GM13976 (cell line): ENCODE results near the gene NOS1.

Experiments
- DNase-seq: peaks from one replicate; pipeline ENCODE4 v3.0.0; 2012; ENCODE audit warnings: low spot score
- in situ Hi-C: fragments of 300-500 bp; cut with MboI; formaldehyde crosslinking; loops from one replicate; pipeline ENCODE4 v1.12.0; 2022; ENCODE audit warnings: low sequenced_read_pairs, mixed read lengths, inconsistent platforms; ENCODE audit not compliant: unreplicated experiment
- TF ChIP-seq, protein P1 (sequence below): IDR thresholded peaks from 2 replicates; pipeline ENCODE4 v1.5.1; 2012; ENCODE audit warnings: borderline replicate concordance, mild to moderate bottlenecking; ENCODE audit not compliant: insufficient read depth; ENCODE audit errors: extremely low read depth, missing control alignments, control extremely low read depth

The NOS1 gene

DNA sequence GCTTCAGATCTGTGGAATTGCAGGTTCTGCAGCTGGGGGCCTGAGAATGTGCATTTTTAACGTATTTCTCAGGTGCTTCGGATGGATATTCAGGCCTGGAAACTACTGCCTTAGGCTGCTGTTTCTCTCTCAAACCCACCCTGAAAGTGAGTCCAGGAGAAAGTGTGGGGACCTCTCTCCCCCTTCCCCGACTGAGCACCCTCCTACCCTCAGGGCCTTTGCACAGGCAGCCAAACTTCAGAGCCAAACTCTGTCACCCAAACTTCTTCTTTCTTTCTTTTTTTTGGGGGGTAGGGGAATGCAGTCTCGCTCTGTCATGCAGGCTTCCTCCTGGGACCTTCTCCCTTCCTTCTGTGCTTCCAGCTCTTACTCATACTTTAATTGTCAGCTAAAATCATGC is 88.7 kb downstream of the NOS1 start:
- DNase-seq, result no peak
- TF ChIP-seq, protein P1, sequence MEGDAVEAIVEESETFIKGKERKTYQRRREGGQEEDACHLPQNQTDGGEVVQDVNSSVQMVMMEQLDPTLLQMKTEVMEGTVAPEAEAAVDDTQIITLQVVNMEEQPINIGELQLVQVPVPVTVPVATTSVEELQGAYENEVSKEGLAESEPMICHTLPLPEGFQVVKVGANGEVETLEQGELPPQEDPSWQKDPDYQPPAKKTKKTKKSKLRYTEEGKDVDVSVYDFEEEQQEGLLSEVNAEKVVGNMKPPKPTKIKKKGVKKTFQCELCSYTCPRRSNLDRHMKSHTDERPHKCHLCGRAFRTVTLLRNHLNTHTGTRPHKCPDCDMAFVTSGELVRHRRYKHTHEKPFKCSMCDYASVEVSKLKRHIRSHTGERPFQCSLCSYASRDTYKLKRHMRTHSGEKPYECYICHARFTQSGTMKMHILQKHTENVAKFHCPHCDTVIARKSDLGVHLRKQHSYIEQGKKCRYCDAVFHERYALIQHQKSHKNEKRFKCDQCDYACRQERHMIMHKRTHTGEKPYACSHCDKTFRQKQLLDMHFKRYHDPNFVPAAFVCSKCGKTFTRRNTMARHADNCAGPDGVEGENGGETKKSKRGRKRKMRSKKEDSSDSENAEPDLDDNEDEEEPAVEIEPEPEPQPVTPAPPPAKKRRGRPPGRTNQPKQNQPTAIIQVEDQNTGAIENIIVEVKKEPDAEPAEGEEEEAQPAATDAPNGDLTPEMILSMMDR, result no peak
- in situ Hi-C loops, result no loop called here

DNA sequence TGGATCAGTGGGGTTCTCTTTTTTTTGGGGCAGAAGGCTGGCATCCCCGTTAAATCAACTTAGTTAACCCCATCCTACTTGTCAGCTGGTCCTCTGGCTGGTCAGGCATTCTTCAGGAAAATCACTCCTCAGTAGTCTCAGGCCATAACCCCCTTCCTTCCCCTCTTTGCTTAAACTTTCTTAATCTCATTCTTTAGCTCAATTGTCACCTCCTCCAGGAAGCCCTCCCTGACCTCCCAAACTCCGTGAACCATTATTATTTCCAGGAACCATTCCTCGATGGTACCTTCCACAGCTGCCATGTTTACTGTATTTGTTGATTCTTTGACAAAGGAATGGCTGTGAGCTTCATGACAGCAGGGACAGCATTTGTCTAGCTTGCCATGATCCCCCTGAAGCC is 98.7 kb downstream of the NOS1 start:
- TF ChIP-seq, protein P1, result no peak
- no peak for DNase-seq
- in situ Hi-C loops, result no loop called here

DNA sequence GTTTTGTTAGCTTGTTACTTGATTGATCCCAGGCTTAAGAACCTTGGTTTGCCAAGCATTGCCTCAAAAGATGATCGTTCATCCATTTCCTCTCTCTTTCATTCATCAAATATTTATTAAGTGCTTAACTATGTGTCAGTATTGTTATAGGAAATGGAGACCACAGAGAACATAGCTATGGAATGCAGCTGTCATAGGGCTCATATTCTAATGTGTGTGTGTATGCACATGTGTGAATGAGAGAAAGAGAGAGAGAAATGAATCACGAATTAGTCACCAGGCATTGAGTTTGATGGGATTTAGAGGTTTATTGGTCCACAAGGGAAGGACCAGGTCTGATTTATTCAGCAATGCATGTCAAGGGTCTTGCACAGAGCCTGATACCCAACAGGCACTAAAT is 100.2 kb downstream of the NOS1 start:
- in situ Hi-C loops, result no loop called here
- no peak for DNase-seq

DNA sequence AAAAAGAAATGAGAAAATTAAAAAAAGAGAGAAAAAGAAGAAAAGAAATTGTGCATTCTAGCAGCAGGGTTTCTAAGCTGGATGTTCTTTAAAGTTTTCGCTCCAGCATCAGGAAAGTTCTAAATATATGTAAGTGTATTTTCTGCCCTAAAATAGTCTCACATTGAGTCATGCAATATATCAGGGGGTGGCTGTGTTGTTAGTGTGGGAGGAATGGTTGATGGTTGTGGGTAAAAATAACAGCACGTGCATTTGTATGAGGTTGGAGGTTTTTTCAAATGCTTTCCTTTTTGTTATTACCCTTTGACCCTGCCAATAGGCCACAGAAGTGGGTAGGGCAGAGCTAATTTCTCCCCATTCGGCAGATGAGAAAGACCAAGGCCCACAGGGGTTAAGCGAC is 106.0 kb downstream of the NOS1 start:
- in situ Hi-C loops, result no loop called here
- no peak for DNase-seq
- TF ChIP-seq, protein P1, result no peak

More for the DNA sequence above, 100.2 kb downstream of the NOS1 start:
- TF ChIP-seq, protein P1, result no peak

DNA sequence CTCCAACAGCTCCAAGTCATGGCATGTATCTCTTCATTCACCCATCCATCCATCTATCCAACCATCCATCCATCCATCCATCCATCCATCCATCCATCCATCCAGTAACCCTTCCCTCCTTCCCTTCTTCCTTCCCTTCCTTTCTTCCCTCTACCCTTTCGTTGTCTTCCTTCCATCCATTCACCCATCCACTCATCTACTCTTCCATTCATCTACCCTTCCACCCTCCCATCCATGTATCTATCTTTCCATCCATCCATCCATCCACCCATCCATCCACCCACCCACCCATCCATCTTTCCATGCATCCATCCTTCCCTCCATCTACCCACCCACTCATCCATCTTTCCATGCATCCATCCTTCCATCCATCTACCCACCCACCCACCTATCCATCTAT is 117.9 kb downstream of the NOS1 start:
- in situ Hi-C loops, result loop anchor here (25.0 kb wide), 1 partner anchor 344 kb away; no protein-coding TSS in a partner anchor
- DNase-seq, result no peak
- TF ChIP-seq, protein P1, result no peak

DNA sequence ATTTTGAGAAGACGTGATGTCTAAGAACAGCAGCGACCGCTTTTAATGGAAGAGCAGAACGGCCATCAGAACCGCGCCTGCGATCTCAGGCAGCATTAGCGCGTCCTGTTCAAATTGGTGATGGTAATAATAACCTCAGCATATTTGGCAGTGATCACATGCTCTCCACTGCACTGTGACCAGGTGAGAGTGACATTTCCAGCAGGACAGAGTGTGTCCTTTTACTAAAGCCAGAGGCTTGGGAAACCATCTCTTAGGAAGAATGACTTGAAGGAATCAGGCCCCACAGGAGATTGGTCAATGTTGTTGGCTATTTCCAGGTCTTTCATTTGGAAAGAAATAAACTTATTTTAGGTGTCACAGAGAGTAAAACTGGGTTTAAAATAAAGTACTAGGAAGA is 119.7 kb downstream of the NOS1 start:
- DNase-seq, result no peak
- TF ChIP-seq, protein P1, result no peak
- in situ Hi-C loops, result loop anchor here (25.0 kb wide), 1 partner anchor 346 kb away; no protein-coding TSS in a partner anchor
